GM12878 (cell line): ENCODE measurements around the gene MVP. TPM values are rescaled to one million over a fixed set of nuclear protein-coding genes. Genes with fewer than 3 reads are reported as not detected.

Experiments
- ATAC-seq: fragments of 200-7000 bp; cut with Tn5 transposase; 3 replicates; pipeline ENCODE4 v1.9.1; 2020; ENCODE audit warnings: mild to moderate bottlenecking, moderate library complexity
- BruUV-seq: library from RNA; stranded (reverse); fragments of 400-500 nt; replicated peaks from 2 replicates; lab custom pipeline; 2021; lab: Mats Ljungman, UMichigan
- CTCF ChIA-PET: fragments of 300-600 bp; sonication (Branson Sonifier 250); formaldehyde crosslinking; extraction: SDS; loops from one replicate; lab custom pipeline; 2021; ENCODE audit warnings: inconsistent platforms; lab: Yijun Ruan, JAX
- POLR2A ChIA-PET: fragments of 350-600 bp; formaldehyde crosslinking; extraction: SDS; loops from one replicate; lab custom pipeline; 2021; ENCODE audit warnings: inconsistent platforms; lab: Charles Lee
- RAD21 ChIA-PET: fragments of 300-600 bp; sonication (Branson Sonifier 250); formaldehyde crosslinking; loops from one replicate; lab custom pipeline; 2023; ENCODE audit warnings: antibody characterized with exemption; ENCODE audit not compliant: unreplicated experiment; lab: Charles Lee
- SMC1A ChIA-PET: fragments of 300-600 bp; sonication (Branson Sonifier 250); formaldehyde crosslinking; loops from one replicate; lab custom pipeline; 2023; ENCODE audit not compliant: unreplicated experiment, uncharacterized antibody; lab: Charles Lee
- DNase-seq: peaks from one replicate; pipeline ENCODE4 v3.0.0-alpha.2; 2011; ENCODE audit warnings: low read depth, low spot score
- FAIRE-seq: peaks from 3 replicates; lab custom pipeline; 2011; peaks lifted over from hg19 to GRCh38; lab: Jason Lieb, UNC
- H2AFZ ChIP-seq: 2 replicates; pipeline ENCODE4 v1.6.0; 2011; ENCODE audit warnings: low read depth, low read length, control low read depth; ENCODE audit not compliant: control insufficient read depth
- H3K27ac ChIP-seq: 2 replicates; pipeline ENCODE4 v1.5.1; 2011; ENCODE audit warnings: control low read depth; ENCODE audit not compliant: control insufficient read depth, insufficient read depth
- H3K27me3 ChIP-seq, 2 experiments: replicated peaks in 1 of 2; 2 replicates each; pipeline versions ENCODE4 v1.6.0 to v1.6.1; 2011; ENCODE audit warnings: low read length in 1 of 2; ENCODE audit not compliant: control insufficient read depth in 2 of 2, insufficient read depth in 2 of 2
- H3K36me3 ChIP-seq, 2 experiments: 2 replicates each; pipeline ENCODE4 v1.5.1; 2011; ENCODE audit warnings: low read length in 1 of 2; ENCODE audit not compliant: control insufficient read depth in 2 of 2, insufficient read depth in 2 of 2
- H3K4me1 ChIP-seq: 2 replicates; pipeline ENCODE4 v1.6.1; 2011; ENCODE audit warnings: mild to moderate bottlenecking, low read length, moderate library complexity, mixed read lengths; ENCODE audit not compliant: control insufficient read depth, insufficient read depth
- H3K4me2 ChIP-seq: 2 replicates; pipeline ENCODE4 v1.6.0; 2011; ENCODE audit warnings: control low read depth; ENCODE audit not compliant: control insufficient read depth, insufficient read depth
- H3K4me3 ChIP-seq: fragments of 200-600 bp; sonication (generic); 2 replicates; pipeline ENCODE4 v1.5.1; 2016
- H3K79me2 ChIP-seq: 2 replicates; pipeline ENCODE4 v1.6.0; 2011; ENCODE audit warnings: low read length; ENCODE audit not compliant: control insufficient read depth, insufficient read depth
- H3K9ac ChIP-seq: 2 replicates; pipeline ENCODE4 v1.8.0; 2011; ENCODE audit warnings: low read length, control low read depth, mixed read lengths; ENCODE audit not compliant: control insufficient read depth, insufficient read depth
- H3K9me3 ChIP-seq: replicated peaks from 3 replicates; pipeline ENCODE4 v1.5.1; 2011; ENCODE audit warnings: mild to moderate bottlenecking, low read length; ENCODE audit not compliant: control insufficient read depth, insufficient read depth
- H4K20me1 ChIP-seq: 2 replicates; pipeline ENCODE4 v1.6.0; 2011; ENCODE audit not compliant: control insufficient read depth, insufficient read depth
- CHD2 ChIP-seq: IDR thresholded peaks from 2 replicates; pipeline ENCODE4 v1.6.1; 2011; ENCODE audit warnings: low read depth, low read length, improper control_type of control experiment, borderline replicate concordance
- LARP7 ChIP-seq: fragments of 450-650 bp; IDR thresholded peaks from 2 replicates; pipeline ENCODE4 v1.6.1; 2017; ENCODE audit warnings: mild to moderate bottlenecking
- MEF2B ChIP-seq: fragments of 450-650 bp; IDR thresholded peaks from 2 replicates; pipeline ENCODE4 v1.6.1; 2018; ENCODE audit warnings: mild to moderate bottlenecking, moderate library complexity; ENCODE audit not compliant: partially characterized antibody, poor library complexity, severe bottlenecking
- NR2C2 ChIP-seq: IDR thresholded peaks from 2 replicates; pipeline ENCODE4 v1.6.1; 2011; ENCODE audit warnings: borderline replicate concordance, low read depth; ENCODE audit not compliant: control insufficient read depth, insufficient read length
- NR2F1 ChIP-seq: fragments of 450-650 bp; conservative IDR thresholded peaks from 2 replicates; pipeline ENCODE4 v1.6.1; 2017; ENCODE audit warnings: mild to moderate bottlenecking
- POLR2AphosphoS5 ChIP-seq: IDR thresholded peaks from 2 replicates; pipeline ENCODE4 v1.6.1; 2011; ENCODE audit warnings: mild to moderate bottlenecking, low read length, inconsistent platforms
- STAT1 ChIP-seq: fragments of 450-650 bp; conservative IDR thresholded peaks from 2 replicates; pipeline ENCODE4 v1.6.1; 2014; ENCODE audit warnings: antibody characterized with exemption, mild to moderate bottlenecking
- SUPT20H ChIP-seq: IDR thresholded peaks from 2 replicates; pipeline ENCODE4 v1.6.1; 2011; ENCODE audit warnings: low read depth, mild to moderate bottlenecking, low read length, moderate library complexity, borderline replicate concordance; ENCODE audit not compliant: control insufficient read depth
- TCF3 ChIP-seq: IDR thresholded peaks from 2 replicates; pipeline ENCODE4 v1.6.1; 2012; ENCODE audit warnings: low read depth, mild to moderate bottlenecking, low read length, borderline replicate concordance; ENCODE audit not compliant: insufficient read depth
- TCF7 ChIP-seq: IDR thresholded peaks from 2 replicates; pipeline ENCODE4 v1.6.1; 2014; ENCODE audit warnings: antibody characterized with exemption, borderline replicate concordance
- WRNIP1 ChIP-seq: IDR thresholded peaks from 2 replicates; pipeline ENCODE4 v1.6.1; 2011; ENCODE audit warnings: low read depth, low read length, improper control_type of control experiment, borderline replicate concordance
- ZNF217 ChIP-seq: fragments of 450-650 bp; IDR thresholded peaks from 2 replicates; pipeline ENCODE4 v1.6.1; 2017; ENCODE audit warnings: antibody characterized with exemption, mild to moderate bottlenecking
- WGBS: methylation state at CpG from one replicate; pipeline ENCODE4 v1.1.6; 2016; ENCODE audit warnings: low lambda C conversion rate; ENCODE audit not compliant: insufficient replicate concordance, insufficient coverage; ENCODE audit errors: missing lambda C conversion rate; 5-methylcytosine and 5-hydroxymethylcytosine counted together
- in situ Hi-C: fragments of 300-500 bp; cut with MboI; formaldehyde crosslinking; loops from 9 replicates; pipeline ENCODE4 v1.14.3; 2018; ENCODE audit warnings: mixed read lengths
- intact Hi-C: fragments of 100-400 bp; cut with micrococcal nuclease; formaldehyde crosslinking; loops from one replicate; pipeline ENCODE4 v1.14.2; 2022; ENCODE audit not compliant: unreplicated experiment
- polyA plus RNA-seq, 11 experiments: library from polyadenylated mRNA; depleted of rRNA in 4 of 11; unstranded in 6 of 11; stranded (reverse) in 5 of 11; fragments of >200 nt; fragmentation: Nextera tagmentation in 4 of 11; fragmentation: Illumina TruSeq in 1 of 11; extraction: Ambion mirVana in 4 of 11; extraction: Trizol in 1 of 11; gene quantifications; 1 replicate in 1 of 11; 2 replicates in 10 of 11; pipeline versions ENCODE4 v1.2.1 to v1.2.3, GENCODE V29; 2011 to 2016; ENCODE audit warnings: inconsistent platforms in 2 of 11, missing spikeins in 2 of 11, low read depth in 1 of 11
- total RNA-seq, 4 experiments: library from RNA; depleted of rRNA in 3 of 4; stranded (reverse); fragments of >200 nt in 3 of 4; fragmentation: Illumina TruSeq in 1 of 4; extraction: Trizol in 1 of 4; gene quantifications; 2 replicates each; pipeline versions ENCODE4 v1.2.1 to v1.2.3, GENCODE V29; 2013 to 2021
- TF ChIP-seq, protein P1 (sequence below): fragments of 450-650 bp; formaldehyde crosslinking; IDR thresholded peaks from 2 replicates; pipeline ENCODE4 v1.5.0; 2022; ENCODE audit warnings: mild to moderate bottlenecking, missing genetic modification characterization
- TF ChIP-seq, protein P2 (sequence below): fragments of 450-650 bp; IDR thresholded peaks from 2 replicates; pipeline ENCODE4 v1.6.1; 2018; ENCODE audit warnings: mild to moderate bottlenecking, low read depth, moderate library complexity; ENCODE audit not compliant: partially characterized antibody
- TF ChIP-seq, protein P3 (sequence below): fragments of 450-650 bp; IDR thresholded peaks from 2 replicates; pipeline ENCODE4 v1.6.1; 2014; ENCODE audit warnings: mild to moderate bottlenecking
- TF ChIP-seq, protein P4 (sequence below): IDR thresholded peaks from 2 replicates; pipeline ENCODE4 v1.6.1; 2011; ENCODE audit warnings: borderline replicate concordance, low read depth, mild to moderate bottlenecking, moderate library complexity, low read length; ENCODE audit not compliant: insufficient read depth, poor library complexity, severe bottlenecking

Gene MVP
- total and polyA plus RNA-seq, 10 of the 15 experiments (the other 5 are each of a cell fraction or from before 2014, with no cell fraction given) = 0.98 to 74.2 (median 54.7) TPM

DNA sequence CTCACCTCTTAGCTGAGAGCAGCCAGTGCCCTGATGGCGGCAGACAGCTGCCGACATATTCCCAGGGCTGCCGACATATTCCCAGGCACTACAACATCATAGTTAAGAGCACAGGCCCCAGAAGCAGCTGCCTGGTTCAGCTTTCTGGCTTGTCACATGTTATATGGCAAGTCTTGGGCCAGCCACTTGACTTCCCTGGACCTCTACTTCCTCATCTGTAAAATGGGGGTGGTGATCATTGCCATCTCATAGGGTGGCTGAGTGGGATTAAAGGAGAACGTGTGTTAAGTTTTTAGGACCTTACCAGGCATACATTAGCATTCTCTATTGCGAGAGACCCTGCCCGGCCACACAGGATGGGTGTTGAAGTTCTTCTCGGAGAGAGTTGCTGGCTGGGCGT is 23.7 kb downstream of the MVP start:
- ChIA-PET CTCF (no interaction called here), POLR2A (no interaction called here), SMC1A (interaction anchor here (1.2 kb wide), 1 partner anchor 26 kb away, joined by 3 read pairs; no protein-coding TSS in a partner anchor), RAD21 (no interaction called here)
- in situ Hi-C loops (no loop called here), intact Hi-C loops (no loop called here)
- DNase-seq (no peak), FAIRE-seq (no peak), ATAC-seq (no peak)
- Histone ChIP-seq H3K79me2 (no peaks in the 10 kb centered on the region), H3K9ac (no peak overlapping the region), H3K4me2 (no peak overlapping the region), H3K36me3 (peaks cover 3 to 6% of the 10 kb centered on the region in 2 experiments; a peak in 3 of 4 replicates), H3K9me3 (no peaks in the 10 kb centered on the region), H3K27ac (no peak overlapping the region), H2AFZ (no peak overlapping the region), H3K4me3 (no peak overlapping the region), H3K4me1 (no peaks in the 10 kb centered on the region), H4K20me1 (no peaks in the 10 kb centered on the region), H3K27me3 (no peaks in the 10 kb centered on the region)
- 85% methylated on average over 8 of the region's 8 CpGs for WGBS
- BruUV-seq = no TSS peak
- TF ChIP-seq, protein P1, sequence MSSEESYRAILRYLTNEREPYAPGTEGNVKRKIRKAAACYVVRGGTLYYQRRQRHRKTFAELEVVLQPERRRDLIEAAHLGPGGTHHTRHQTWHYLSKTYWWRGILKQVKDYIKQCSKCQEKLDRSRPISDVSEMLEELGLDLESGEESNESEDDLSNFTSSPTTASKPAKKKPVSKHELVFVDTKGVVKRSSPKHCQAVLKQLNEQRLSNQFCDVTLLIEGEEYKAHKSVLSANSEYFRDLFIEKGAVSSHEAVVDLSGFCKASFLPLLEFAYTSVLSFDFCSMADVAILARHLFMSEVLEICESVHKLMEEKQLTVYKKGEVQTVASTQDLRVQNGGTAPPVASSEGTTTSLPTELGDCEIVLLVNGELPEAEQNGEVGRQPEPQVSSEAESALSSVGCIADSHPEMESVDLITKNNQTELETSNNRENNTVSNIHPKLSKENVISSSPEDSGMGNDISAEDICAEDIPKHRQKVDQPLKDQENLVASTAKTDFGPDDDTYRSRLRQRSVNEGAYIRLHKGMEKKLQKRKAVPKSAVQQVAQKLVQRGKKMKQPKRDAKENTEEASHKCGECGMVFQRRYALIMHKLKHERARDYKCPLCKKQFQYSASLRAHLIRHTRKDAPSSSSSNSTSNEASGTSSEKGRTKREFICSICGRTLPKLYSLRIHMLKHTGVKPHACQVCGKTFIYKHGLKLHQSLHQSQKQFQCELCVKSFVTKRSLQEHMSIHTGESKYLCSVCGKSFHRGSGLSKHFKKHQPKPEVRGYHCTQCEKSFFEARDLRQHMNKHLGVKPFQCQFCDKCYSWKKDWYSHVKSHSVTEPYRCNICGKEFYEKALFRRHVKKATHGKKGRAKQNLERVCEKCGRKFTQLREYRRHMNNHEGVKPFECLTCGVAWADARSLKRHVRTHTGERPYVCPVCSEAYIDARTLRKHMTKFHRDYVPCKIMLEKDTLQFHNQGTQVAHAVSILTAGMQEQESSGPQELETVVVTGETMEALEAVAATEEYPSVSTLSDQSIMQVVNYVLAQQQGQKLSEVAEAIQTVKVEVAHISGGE = no peak
- TF ChIP-seq ZNF217 (no peak), LARP7 (no peak), CHD2 (no peak), TCF7 (no peak), STAT1 (no peak), WRNIP1 (no peak), TCF3 (no peak), SUPT20H (no peak), NR2F1 (no peak), MEF2B (no peak), NR2C2 (no peak), POLR2AphosphoS5 (no peak)
- TF ChIP-seq, protein P2, sequence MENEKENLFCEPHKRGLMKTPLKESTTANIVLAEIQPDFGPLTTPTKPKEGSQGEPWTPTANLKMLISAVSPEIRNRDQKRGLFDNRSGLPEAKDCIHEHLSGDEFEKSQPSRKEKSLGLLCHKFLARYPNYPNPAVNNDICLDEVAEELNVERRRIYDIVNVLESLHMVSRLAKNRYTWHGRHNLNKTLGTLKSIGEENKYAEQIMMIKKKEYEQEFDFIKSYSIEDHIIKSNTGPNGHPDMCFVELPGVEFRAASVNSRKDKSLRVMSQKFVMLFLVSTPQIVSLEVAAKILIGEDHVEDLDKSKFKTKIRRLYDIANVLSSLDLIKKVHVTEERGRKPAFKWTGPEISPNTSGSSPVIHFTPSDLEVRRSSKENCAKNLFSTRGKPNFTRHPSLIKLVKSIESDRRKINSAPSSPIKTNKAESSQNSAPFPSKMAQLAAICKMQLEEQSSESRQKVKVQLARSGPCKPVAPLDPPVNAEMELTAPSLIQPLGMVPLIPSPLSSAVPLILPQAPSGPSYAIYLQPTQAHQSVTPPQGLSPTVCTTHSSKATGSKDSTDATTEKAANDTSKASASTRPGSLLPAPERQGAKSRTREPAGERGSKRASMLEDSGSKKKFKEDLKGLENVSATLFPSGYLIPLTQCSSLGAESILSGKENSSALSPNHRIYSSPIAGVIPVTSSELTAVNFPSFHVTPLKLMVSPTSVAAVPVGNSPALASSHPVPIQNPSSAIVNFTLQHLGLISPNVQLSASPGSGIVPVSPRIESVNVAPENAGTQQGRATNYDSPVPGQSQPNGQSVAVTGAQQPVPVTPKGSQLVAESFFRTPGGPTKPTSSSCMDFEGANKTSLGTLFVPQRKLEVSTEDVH = no peak
- TF ChIP-seq, protein P3, sequence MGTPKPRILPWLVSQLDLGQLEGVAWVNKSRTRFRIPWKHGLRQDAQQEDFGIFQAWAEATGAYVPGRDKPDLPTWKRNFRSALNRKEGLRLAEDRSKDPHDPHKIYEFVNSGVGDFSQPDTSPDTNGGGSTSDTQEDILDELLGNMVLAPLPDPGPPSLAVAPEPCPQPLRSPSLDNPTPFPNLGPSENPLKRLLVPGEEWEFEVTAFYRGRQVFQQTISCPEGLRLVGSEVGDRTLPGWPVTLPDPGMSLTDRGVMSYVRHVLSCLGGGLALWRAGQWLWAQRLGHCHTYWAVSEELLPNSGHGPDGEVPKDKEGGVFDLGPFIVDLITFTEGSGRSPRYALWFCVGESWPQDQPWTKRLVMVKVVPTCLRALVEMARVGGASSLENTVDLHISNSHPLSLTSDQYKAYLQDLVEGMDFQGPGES = no peak
- TF ChIP-seq, protein P4, sequence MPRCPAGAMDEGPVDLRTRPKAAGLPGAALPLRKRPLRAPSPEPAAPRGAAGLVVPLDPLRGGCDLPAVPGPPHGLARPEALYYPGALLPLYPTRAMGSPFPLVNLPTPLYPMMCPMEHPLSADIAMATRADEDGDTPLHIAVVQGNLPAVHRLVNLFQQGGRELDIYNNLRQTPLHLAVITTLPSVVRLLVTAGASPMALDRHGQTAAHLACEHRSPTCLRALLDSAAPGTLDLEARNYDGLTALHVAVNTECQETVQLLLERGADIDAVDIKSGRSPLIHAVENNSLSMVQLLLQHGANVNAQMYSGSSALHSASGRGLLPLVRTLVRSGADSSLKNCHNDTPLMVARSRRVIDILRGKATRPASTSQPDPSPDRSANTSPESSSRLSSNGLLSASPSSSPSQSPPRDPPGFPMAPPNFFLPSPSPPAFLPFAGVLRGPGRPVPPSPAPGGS = no peak
